Keratinocyte (primary cell): ENCODE results near the gene VPREB1.

Experiments
- EZH2 ChIP-seq: IDR thresholded peaks from one replicate; pipeline ENCODE4 v1.6.1; 2012; ENCODE audit warnings: inconsistent platforms, mild to moderate bottlenecking, low read length, moderate library complexity
- TF ChIP-seq, protein P1 (sequence below), 3 experiments: IDR thresholded peaks in 1 of 3; conservative IDR thresholded peaks in 1 of 3; optimal IDR thresholded peaks in 1 of 3; 2 replicates in 2 of 3; 3 replicates in 1 of 3; pipeline versions ENCODE3 to v1.5.1; 2011; ENCODE audit warnings: low read length in 3 of 3, mild to moderate bottlenecking in 3 of 3, moderate library complexity in 2 of 3, control low read depth in 1 of 3, inconsistent platforms in 1 of 3; ENCODE audit not compliant: insufficient read depth in 2 of 3; ENCODE audit errors: extremely low read depth in 1 of 3

DNA sequence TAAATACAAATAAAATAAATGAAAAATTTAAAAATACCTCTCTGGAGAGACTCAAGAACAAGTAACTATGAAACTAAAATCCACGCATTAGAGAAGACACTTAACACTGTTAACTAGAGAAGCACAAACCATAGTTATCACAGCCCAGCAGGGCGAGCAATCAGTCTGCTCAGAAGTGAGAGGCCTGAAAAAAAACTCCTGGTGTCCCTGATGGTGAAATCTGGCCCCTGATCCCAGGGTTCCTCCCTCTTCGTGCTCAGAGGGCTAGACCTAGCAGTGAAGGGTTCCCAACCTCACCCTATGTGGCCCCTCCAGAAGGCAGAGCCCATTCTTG, 49.7 kb upstream of the VPREB1 start:
- TF ChIP-seq, protein P1, sequence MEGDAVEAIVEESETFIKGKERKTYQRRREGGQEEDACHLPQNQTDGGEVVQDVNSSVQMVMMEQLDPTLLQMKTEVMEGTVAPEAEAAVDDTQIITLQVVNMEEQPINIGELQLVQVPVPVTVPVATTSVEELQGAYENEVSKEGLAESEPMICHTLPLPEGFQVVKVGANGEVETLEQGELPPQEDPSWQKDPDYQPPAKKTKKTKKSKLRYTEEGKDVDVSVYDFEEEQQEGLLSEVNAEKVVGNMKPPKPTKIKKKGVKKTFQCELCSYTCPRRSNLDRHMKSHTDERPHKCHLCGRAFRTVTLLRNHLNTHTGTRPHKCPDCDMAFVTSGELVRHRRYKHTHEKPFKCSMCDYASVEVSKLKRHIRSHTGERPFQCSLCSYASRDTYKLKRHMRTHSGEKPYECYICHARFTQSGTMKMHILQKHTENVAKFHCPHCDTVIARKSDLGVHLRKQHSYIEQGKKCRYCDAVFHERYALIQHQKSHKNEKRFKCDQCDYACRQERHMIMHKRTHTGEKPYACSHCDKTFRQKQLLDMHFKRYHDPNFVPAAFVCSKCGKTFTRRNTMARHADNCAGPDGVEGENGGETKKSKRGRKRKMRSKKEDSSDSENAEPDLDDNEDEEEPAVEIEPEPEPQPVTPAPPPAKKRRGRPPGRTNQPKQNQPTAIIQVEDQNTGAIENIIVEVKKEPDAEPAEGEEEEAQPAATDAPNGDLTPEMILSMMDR (optimal IDR thresholded peaks at IDR 0.05 in 1 of 3, IDR thresholded peaks at IDR 0.05 in 1 of 3, conservative IDR thresholded peaks at IDR 0.05 in 1 of 3; ENCODE audit: extremely low read depth in 1 of 3, insufficient read depth in 2 of 3, low read length in 3 of 3): no peak
- no peak for TF ChIP-seq EZH2
